Neural progenitor cell (in vitro differentiated cells): ENCODE data around the gene KRTAP10-3. TPM values are rescaled to one million over a fixed set of nuclear protein-coding genes. Genes with fewer than 3 reads are reported as not detected.

Source experiments
- DNase-seq: peaks from one replicate; pipeline ENCODE4 v3.0.0-alpha.2; 2016; ENCODE audit warnings: low spot score
- H2AFZ ChIP-seq: fragments of 200-600 bp; sonication (generic); replicated peaks from 2 replicates; pipeline ENCODE4 v1.6.1; 2016; ENCODE audit warnings: antibody characterized with exemption
- H3F3A ChIP-seq: fragments of 200-600 bp; sonication (generic); 2 replicates; pipeline ENCODE4 v1.6.1; 2016; ENCODE audit warnings: antibody characterized with exemption, low read depth
- H3K27ac ChIP-seq: fragments of 200-600 bp; sonication (generic); 2 replicates; pipeline ENCODE4 v1.5.1; 2016; ENCODE audit warnings: mild to moderate bottlenecking
- H3K27me3 ChIP-seq: fragments of 200-600 bp; sonication (generic); 2 replicates; pipeline ENCODE4 v1.6.1; 2016; ENCODE audit warnings: mild to moderate bottlenecking, moderate library complexity
- H3K36me3 ChIP-seq: fragments of 200-600 bp; sonication (generic); 2 replicates; pipeline ENCODE4 v1.5.1; 2016
- H3K4me1 ChIP-seq: fragments of 200-600 bp; sonication (generic); 2 replicates; pipeline ENCODE4 v1.6.1; 2016; ENCODE audit warnings: mixed run types
- H3K4me2 ChIP-seq: fragments of 200-600 bp; sonication (generic); 2 replicates; pipeline ENCODE4 v1.6.1; 2016
- H3K4me3 ChIP-seq: fragments of 200-600 bp; sonication (generic); 2 replicates; pipeline ENCODE4 v1.5.1; 2016
- H3K79me2 ChIP-seq: fragments of 200-600 bp; sonication (generic); 2 replicates; pipeline ENCODE4 v1.6.1; 2016; ENCODE audit warnings: low read depth
- H3K9ac ChIP-seq: fragments of 200-600 bp; sonication (generic); 2 replicates; pipeline ENCODE4 v1.6.1; 2016
- H3K9me3 ChIP-seq: fragments of 200-600 bp; sonication (generic); 2 replicates; pipeline ENCODE4 v1.5.1; 2016; ENCODE audit warnings: low read depth
- H4K20me1 ChIP-seq: fragments of 200-600 bp; sonication (generic); 2 replicates; pipeline ENCODE4 v1.6.1; 2016; ENCODE audit warnings: low read depth
- H3K27ac Mint-ChIP-seq: 3 replicates; pipeline ENCODE4 v1.8.0; 2021; ENCODE audit warnings: mixed read lengths
- H3K27me3 Mint-ChIP-seq: 2 replicates; pipeline ENCODE4 v1.8.0; 2022; ENCODE audit warnings: low read depth, mild to moderate bottlenecking, inconsistent platforms, moderate library complexity, mixed read lengths; ENCODE audit not compliant: insufficient read depth
- H3K36me3 Mint-ChIP-seq: 3 replicates; pipeline ENCODE4 v1.8.0; 2021; ENCODE audit warnings: mixed read lengths
- H3K4me1 Mint-ChIP-seq: 3 replicates; pipeline ENCODE4 v1.8.0; 2021; ENCODE audit warnings: mixed read lengths
- H3K4me3 Mint-ChIP-seq: 3 replicates; pipeline ENCODE4 v1.8.0; 2021; ENCODE audit warnings: mild to moderate bottlenecking, moderate library complexity, mixed read lengths
- H3K9me3 Mint-ChIP-seq: 3 replicates; pipeline ENCODE4 v1.8.0; 2020; ENCODE audit warnings: mixed read lengths
- CTCF ChIP-seq: fragments of 200-600 bp; sonication (generic); IDR thresholded peaks from 2 replicates; pipeline ENCODE4 v1.5.1; 2017; ENCODE audit warnings: antibody characterized with exemption, mild to moderate bottlenecking
- EZH2 ChIP-seq: fragments of 200-600 bp; sonication (generic); IDR thresholded peaks from 2 replicates; pipeline ENCODE4 v1.6.1; 2017; ENCODE audit warnings: antibody characterized with exemption, mild to moderate bottlenecking, moderate library complexity
- EZH2phosphoT487 ChIP-seq: fragments of 200-600 bp; sonication (generic); IDR thresholded peaks from 2 replicates; pipeline ENCODE4 v1.6.1; 2017; ENCODE audit warnings: antibody characterized with exemption
- total RNA-seq: library from RNA; depleted of rRNA; stranded (reverse); fragments of >200 nt; gene quantifications from 2 replicates; pipeline ENCODE4 v1.2.3, GENCODE V29; 2015; ENCODE audit warnings: low replicate concordance

KRTAP10-3 gene
- total RNA-seq, 1 donor from 2014 or later = not detected

- H3K4me1 Mint-ChIP-seq = peaks cover 14% of the 10 kb centered on the region
- no peaks in the 10 kb centered on the region for H3K27me3 Mint-ChIP-seq
- H3K4me3 Mint-ChIP-seq = no peak overlapping the region
- no peaks in the 10 kb centered on the region for H3K36me3 Mint-ChIP-seq
- H4K20me1 ChIP-seq = no peaks in the 10 kb centered on the region
- H3K9me3 ChIP-seq = peaks cover 15% of the 10 kb centered on the region
- no peak overlapping the region for H2AFZ ChIP-seq
- H3K9me3 Mint-ChIP-seq = peaks cover 23% of the 10 kb centered on the region
- H3K4me2 ChIP-seq = no peak overlapping the region
- DNase-seq = no peak
- H3K9ac ChIP-seq = no peak overlapping the region
- H3K27ac ChIP-seq = no peak overlapping the region
- no peaks in the 10 kb centered on the region for H3K79me2 ChIP-seq
- TF ChIP-seq EZH2 = no peak
- TF ChIP-seq CTCF = no peak
- TF ChIP-seq EZH2phosphoT487 = no peak
- H3K27me3 ChIP-seq = no peaks in the 10 kb centered on the region
- peaks cover 15% of the 10 kb centered on the region for H3K4me1 ChIP-seq
- no peak overlapping the region for H3K27ac Mint-ChIP-seq
- peaks cover 9% of the 10 kb centered on the region for H3F3A ChIP-seq
- H3K4me3 ChIP-seq = no peak overlapping the region
- H3K36me3 ChIP-seq = no peaks in the 10 kb centered on the region
Measured at GRCh38 chr21:44544566-44544965, 14.0 kb downstream of the KRTAP10-3 start.

GRCh38 chr21:44542716-44543115, 15.9 kb downstream of the KRTAP10-3 start:
- no peak for TF ChIP-seq EZH2
- no peak for TF ChIP-seq EZH2phosphoT487
- no peak for TF ChIP-seq CTCF
- peaks cover 15% of the 10 kb centered on the region for H3K9me3 ChIP-seq
- no peaks in the 10 kb centered on the region for H4K20me1 ChIP-seq
- Mint-ChIP-seq H3K27me3 (no peaks in the 10 kb centered on the region), H3K9me3 (peaks cover 20% of the 10 kb centered on the region), H3K4me1 (no peaks in the 10 kb centered on the region), H3K27ac (no peak overlapping the region), H3K4me3 (no peak overlapping the region), H3K36me3 (no peaks in the 10 kb centered on the region)
- no peak overlapping the region for H3K4me2 ChIP-seq
- no peak overlapping the region for H3K4me3 ChIP-seq
- no peaks in the 10 kb centered on the region for H3F3A ChIP-seq
- DNase-seq = no peak
- H3K36me3 ChIP-seq = no peaks in the 10 kb centered on the region
- no peak overlapping the region for H3K27ac ChIP-seq
- H3K9ac ChIP-seq = no peak overlapping the region
- no peaks in the 10 kb centered on the region for H3K79me2 ChIP-seq
- no peaks in the 10 kb centered on the region for H3K4me1 ChIP-seq
- no peak overlapping the region for H2AFZ ChIP-seq
- no peaks in the 10 kb centered on the region for H3K27me3 ChIP-seq

DNA sequence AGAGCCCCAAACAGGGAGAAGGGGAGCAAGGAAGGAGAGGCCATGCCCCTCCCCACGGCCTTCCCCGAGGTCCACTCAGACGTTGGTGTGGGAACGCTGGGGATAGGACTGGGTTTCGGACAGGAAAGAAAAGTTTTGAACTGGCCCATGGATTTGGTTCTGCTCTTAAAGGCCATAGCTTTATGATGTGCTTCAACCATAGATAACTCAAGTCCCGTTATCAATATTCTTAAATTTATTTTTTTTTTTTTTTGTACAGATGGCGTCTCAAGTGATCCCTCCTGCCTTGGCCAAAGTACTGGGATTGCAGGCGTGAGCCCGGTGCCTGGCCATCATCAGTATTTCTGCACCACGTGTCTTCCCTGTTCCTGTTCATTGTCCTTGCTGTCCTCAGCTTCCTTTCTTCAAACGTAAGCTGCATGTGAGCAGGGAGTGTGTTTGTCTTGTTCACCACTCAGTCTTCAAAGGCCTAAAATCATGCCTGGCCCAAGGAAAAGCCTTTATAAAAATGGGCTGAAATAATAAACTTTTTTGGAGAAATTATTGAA, 17.8 kb downstream of the KRTAP10-3 start:
- no peaks in the 10 kb centered on the region for H4K20me1 ChIP-seq
- H3K4me3 ChIP-seq = no peak overlapping the region
- no peak overlapping the region for H3K9ac ChIP-seq
- no peaks in the 10 kb centered on the region for H3K36me3 ChIP-seq
- no peaks in the 10 kb centered on the region for H3K79me2 ChIP-seq
- Mint-ChIP-seq H3K9me3 (peaks cover 9% of the 10 kb centered on the region), H3K36me3 (no peaks in the 10 kb centered on the region), H3K4me1 (no peaks in the 10 kb centered on the region), H3K4me3 (no peak overlapping the region), H3K27ac (no peak overlapping the region), H3K27me3 (no peaks in the 10 kb centered on the region)
- no peaks in the 10 kb centered on the region for H3F3A ChIP-seq
- DNase-seq = no peak
- no peak for TF ChIP-seq EZH2
- no peak for TF ChIP-seq CTCF
- TF ChIP-seq EZH2phosphoT487 = no peak
- no peaks in the 10 kb centered on the region for H3K27me3 ChIP-seq
- no peaks in the 10 kb centered on the region for H3K4me1 ChIP-seq
- H2AFZ ChIP-seq = no peak overlapping the region
- H3K27ac ChIP-seq = no peak overlapping the region
- no peak overlapping the region for H3K4me2 ChIP-seq
- peaks cover 11% of the 10 kb centered on the region for H3K9me3 ChIP-seq
